ENCODE results near the gene CCDC9.
"Not testable (repeated sequence)": the region's sequence is repeated elsewhere in the genome, so short reads cannot be mapped to it uniquely, and the experiment has no call there.

Gene CCDC9

DNA sequence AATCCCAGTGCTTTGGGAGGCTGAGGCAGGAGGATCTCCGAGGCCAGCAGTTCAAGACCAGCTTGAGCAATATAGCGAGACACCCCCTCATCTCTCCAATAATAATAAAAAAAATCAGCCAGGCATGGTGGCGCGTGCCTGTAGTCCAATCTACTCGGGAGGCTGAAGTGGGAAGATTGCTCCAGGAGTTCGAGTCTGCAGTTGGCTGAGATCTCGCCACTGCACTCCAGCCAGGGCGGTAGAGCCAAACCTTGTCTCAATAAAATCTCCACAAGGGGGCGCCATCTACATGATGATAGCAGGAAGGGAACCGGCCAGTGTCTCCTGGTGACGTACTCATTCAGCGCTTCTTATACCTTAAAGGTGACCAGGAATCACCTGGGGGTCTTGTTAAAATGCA is 39.7 kb downstream of the CCDC9 start:
- H3K4me3 ChIP-seq (ENCODE audit: low read depth, low read length), result no peak overlapping the region
- TF ChIP-seq, protein P1, sequence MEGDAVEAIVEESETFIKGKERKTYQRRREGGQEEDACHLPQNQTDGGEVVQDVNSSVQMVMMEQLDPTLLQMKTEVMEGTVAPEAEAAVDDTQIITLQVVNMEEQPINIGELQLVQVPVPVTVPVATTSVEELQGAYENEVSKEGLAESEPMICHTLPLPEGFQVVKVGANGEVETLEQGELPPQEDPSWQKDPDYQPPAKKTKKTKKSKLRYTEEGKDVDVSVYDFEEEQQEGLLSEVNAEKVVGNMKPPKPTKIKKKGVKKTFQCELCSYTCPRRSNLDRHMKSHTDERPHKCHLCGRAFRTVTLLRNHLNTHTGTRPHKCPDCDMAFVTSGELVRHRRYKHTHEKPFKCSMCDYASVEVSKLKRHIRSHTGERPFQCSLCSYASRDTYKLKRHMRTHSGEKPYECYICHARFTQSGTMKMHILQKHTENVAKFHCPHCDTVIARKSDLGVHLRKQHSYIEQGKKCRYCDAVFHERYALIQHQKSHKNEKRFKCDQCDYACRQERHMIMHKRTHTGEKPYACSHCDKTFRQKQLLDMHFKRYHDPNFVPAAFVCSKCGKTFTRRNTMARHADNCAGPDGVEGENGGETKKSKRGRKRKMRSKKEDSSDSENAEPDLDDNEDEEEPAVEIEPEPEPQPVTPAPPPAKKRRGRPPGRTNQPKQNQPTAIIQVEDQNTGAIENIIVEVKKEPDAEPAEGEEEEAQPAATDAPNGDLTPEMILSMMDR (IDR thresholded peaks at IDR 0.05; ENCODE audit: low read depth, low read length, missing control alignments), result peak; percentile 69
- in situ Hi-C loops (cut with HindIII; ENCODE audit: low sequenced_read_pairs), result no loop called here
- DNase-seq (ENCODE audit: low read depth), result peak; percentile 67

DNA sequence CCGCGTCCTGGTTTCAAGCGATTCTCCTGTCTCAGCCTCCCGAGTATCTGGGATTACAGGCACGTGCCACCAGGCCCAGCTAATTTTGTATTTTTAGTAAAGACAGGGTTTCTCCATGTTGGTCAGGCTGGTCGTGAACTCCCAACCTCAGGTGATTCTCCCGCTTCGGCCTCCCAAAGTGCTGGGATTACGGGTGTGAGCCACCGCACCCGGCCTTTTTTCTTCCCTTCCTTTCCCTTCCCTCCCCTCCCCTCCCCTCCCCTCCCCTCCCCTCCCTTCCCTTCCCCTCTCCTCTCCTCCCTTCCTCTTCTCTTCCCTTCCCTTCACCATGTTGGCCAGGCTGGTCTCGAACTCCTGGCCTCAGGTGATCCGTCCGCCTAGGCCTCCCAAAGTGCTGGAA is 44.5 kb downstream of the CCDC9 start:
- in situ Hi-C loops (cut with HindIII; ENCODE audit: low sequenced_read_pairs); DNase-seq (ENCODE audit: low read depth); H3K4me3 ChIP-seq (ENCODE audit: low read depth, low read length): not testable (repeated sequence)

DNA sequence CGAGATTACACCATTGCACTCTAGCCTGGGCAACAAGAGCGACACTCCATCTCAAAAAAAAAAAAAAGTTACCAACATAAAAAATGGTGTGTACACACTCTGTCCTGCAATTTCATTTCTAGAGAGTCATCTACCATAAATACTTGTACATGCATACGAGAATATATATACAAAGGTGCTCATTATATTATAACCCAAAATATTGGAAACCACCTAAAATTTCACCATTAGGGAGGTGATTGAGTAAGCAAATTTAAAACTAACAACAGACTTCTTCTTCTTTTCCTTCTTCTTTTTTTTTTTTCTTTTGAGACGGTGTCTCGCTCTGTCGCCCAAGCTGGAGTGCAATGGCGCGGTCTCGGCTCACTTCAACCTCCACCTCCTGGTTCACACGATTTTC is 45.9 kb downstream of the CCDC9 start:
- in situ Hi-C loops (cut with HindIII; ENCODE audit: low sequenced_read_pairs), result no loop called here
- no peak overlapping the region for H3K4me3 ChIP-seq (ENCODE audit: low read depth, low read length)
- no peak for DNase-seq (ENCODE audit: low read depth)
- TF ChIP-seq, protein P1 (IDR thresholded peaks at IDR 0.05; ENCODE audit: low read depth, low read length, missing control alignments), result no peak

DNA sequence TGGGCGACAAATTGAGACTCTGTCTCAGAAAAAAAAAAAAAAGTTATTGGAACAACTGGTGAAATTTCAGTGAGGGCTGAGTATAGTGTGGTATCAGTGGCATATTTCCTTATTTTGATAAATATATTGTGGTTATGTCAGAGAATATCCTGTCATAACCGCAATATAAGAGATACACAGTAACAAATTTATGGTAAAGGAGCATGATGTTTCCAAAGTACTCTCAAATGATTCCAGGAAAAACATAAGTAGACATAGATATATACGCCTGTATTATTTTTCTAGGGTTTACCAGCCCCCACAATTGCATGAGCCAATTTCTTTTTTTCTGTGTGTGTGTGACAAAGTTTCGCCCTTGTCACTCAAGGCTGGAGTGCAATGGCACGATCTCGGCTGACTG is 47.6 kb downstream of the CCDC9 start:
- H3K4me3 ChIP-seq (ENCODE audit: low read depth, low read length), result no peak overlapping the region
- TF ChIP-seq, protein P1 (IDR thresholded peaks at IDR 0.05; ENCODE audit: low read depth, low read length, missing control alignments), result no peak
- in situ Hi-C loops (cut with HindIII; ENCODE audit: low sequenced_read_pairs), result no loop called here
- no peak for DNase-seq (ENCODE audit: low read depth)

DNA sequence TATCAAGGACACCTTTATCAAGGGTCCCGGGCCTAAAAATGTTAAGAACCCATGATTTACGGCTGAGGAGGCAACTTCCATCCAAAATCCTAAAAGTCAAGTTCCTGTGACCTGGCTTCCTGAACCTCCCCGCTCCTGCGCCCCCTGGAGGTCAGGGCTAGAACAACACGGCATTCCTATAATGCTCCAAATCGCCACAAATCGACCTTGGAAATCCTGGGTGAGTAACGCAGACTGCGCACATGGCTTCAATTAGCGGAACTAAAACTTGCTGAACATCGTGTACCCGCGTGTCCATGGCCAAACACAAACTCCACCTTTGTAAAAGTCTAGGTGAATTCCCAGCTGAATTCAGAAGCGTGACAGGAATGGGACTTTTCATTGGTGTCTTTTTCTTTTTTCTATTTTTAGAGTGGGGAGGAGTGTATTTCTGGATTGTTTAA is 49.0 kb downstream of the CCDC9 start:
- H3K4me3 ChIP-seq (ENCODE audit: low read depth, low read length), result no peak overlapping the region
- in situ Hi-C loops (cut with HindIII; ENCODE audit: low sequenced_read_pairs), result no loop called here
- TF ChIP-seq, protein P1 (IDR thresholded peaks at IDR 0.05; ENCODE audit: low read depth, low read length, missing control alignments), result peak; percentile 99
- peak; percentile 71 for DNase-seq (ENCODE audit: low read depth)

DNA sequence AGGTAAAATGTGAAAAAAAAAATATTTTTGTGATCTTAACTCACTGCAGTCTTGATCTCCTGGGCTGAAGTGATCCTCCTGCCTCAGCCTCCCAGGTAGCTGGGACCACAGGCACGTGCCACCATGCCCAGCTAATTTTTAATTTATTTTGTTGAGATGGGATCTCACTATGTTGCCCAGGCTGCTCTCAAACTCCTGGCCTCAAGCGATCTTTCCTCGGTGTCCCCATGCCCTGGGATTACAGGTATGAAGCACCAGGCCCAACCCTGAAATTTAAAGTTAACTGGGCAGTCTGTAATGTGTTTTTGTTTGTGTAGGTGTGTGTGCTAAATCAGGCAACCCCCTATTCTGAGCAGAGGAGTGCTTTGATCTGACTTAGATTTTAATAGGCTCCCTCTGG is 50.0 kb downstream of the CCDC9 start:
- no peak for DNase-seq (ENCODE audit: low read depth)
- in situ Hi-C loops (cut with HindIII; ENCODE audit: low sequenced_read_pairs), result no loop called here
- TF ChIP-seq, protein P1 (IDR thresholded peaks at IDR 0.05; ENCODE audit: low read depth, low read length, missing control alignments), result no peak
- no peak overlapping the region for H3K4me3 ChIP-seq (ENCODE audit: low read depth, low read length)

DNA sequence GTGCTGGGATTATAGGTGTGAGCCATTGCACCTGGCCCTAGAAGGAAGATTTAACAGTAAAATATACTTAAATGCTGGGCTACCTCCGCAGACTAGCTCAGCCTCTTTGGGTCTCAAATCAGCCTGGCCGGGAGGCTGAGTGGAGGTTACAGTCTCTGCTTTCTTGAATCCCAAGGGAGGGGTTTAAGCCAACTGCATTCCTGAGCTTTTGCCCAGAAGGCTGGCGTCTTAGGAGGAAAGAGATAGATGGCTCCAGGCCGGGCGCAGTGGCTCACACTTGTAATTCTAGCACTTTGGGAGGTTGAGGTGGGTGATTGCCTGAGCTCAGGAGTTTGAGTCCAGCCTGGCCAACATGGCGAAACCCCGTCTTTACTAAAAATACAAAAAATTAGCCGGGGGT is 52.7 kb downstream of the CCDC9 start:
- DNase-seq (ENCODE audit: low read depth), result no peak
- H3K4me3 ChIP-seq (ENCODE audit: low read depth, low read length), result no peak overlapping the region
- in situ Hi-C loops (cut with HindIII; ENCODE audit: low sequenced_read_pairs), result no loop called here
- TF ChIP-seq, protein P1 (IDR thresholded peaks at IDR 0.05; ENCODE audit: low read depth, low read length, missing control alignments), result no peak

Data from astrocyte of the cerebellum (primary cell).